ENCODE results near the gene SPOCD1.

The SPOCD1 gene

DNA sequence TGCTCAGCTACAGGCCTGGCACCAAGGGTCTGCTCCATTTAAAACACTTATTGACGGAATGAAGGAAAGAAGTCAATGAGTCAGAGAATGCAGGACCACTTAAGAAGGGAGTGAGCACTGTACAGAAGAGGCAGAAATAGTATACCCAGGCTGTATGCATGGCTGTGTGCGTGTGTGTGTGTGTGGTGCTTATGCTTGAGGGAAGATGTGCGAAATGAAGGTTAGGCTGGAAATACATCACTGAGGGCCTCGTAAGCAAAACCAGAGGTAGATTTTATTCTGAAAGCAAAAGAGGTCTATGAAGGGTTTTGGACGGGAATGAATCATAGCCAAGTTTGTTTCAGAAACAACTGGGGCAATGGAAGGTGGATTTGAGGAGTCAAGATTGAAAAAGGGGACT lies 42.0 kb downstream of the SPOCD1 start:
- Histone ChIP-seq H3K4me3 (ENCODE audit: low read depth in 1 of 2, low read length in 1 of 2) (no peak overlapping the region), H3K4me1 (ENCODE audit: control insufficient read depth in 1 of 2, insufficient read depth in 1 of 2, low read depth in 1 of 2, low read length in 1 of 2) (peaks cover 4 to 11% of the 10 kb centered on the region in 2 experiments), H3K27me3 (peaks cover 97% of the 10 kb centered on the region), H3K36me3 (no peaks in the 10 kb centered on the region), H3K9me3 (no peaks in the 10 kb centered on the region), H3K27ac (no peak overlapping the region)
- TF ChIP-seq, protein P1, sequence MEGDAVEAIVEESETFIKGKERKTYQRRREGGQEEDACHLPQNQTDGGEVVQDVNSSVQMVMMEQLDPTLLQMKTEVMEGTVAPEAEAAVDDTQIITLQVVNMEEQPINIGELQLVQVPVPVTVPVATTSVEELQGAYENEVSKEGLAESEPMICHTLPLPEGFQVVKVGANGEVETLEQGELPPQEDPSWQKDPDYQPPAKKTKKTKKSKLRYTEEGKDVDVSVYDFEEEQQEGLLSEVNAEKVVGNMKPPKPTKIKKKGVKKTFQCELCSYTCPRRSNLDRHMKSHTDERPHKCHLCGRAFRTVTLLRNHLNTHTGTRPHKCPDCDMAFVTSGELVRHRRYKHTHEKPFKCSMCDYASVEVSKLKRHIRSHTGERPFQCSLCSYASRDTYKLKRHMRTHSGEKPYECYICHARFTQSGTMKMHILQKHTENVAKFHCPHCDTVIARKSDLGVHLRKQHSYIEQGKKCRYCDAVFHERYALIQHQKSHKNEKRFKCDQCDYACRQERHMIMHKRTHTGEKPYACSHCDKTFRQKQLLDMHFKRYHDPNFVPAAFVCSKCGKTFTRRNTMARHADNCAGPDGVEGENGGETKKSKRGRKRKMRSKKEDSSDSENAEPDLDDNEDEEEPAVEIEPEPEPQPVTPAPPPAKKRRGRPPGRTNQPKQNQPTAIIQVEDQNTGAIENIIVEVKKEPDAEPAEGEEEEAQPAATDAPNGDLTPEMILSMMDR (IDR thresholded peaks at IDR 0.05): no peak

DNA sequence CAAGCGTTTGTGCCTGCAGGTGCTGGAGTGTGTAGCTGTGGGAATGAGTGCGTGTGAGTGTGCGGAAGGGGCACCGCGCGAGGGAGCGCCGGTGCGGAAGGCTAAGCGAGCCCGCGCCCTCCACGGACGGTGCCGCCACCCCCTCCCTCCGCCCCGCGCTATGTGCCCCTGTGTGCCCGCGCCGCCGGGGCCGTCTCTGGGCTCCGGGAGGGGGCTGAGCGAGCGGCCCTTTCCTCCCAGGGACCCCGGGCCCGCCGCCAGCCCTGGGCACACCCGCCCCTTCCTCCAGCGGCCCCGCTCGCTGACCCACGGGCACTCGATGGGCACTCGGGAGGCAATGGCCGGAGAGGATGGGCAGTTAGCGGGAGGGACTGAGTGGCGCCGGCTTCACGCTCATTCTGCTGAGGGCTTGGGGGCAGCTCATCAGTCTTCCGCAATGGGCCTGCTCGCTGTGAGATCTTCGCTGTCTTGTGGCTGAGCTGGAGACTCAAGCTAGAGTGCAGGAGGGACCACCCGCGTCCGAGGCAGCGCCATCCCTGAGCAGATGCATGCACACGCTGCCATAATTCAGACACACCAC lies 43.1 kb downstream of the SPOCD1 start:
- Histone ChIP-seq H3K27ac (no peak overlapping the region), H3K4me3 (ENCODE audit: low read depth in 1 of 2, low read length in 1 of 2) (no peak overlapping the region), H3K27me3 (peaks cover 97% of the 10 kb centered on the region), H3K36me3 (no peaks in the 10 kb centered on the region), H3K4me1 (ENCODE audit: control insufficient read depth in 1 of 2, insufficient read depth in 1 of 2, low read depth in 1 of 2, low read length in 1 of 2) (peaks cover 4 to 11% of the 10 kb centered on the region in 2 experiments), H3K9me3 (no peaks in the 10 kb centered on the region)
- TF ChIP-seq, protein P1 (IDR thresholded peaks at IDR 0.05): no peak

DNA sequence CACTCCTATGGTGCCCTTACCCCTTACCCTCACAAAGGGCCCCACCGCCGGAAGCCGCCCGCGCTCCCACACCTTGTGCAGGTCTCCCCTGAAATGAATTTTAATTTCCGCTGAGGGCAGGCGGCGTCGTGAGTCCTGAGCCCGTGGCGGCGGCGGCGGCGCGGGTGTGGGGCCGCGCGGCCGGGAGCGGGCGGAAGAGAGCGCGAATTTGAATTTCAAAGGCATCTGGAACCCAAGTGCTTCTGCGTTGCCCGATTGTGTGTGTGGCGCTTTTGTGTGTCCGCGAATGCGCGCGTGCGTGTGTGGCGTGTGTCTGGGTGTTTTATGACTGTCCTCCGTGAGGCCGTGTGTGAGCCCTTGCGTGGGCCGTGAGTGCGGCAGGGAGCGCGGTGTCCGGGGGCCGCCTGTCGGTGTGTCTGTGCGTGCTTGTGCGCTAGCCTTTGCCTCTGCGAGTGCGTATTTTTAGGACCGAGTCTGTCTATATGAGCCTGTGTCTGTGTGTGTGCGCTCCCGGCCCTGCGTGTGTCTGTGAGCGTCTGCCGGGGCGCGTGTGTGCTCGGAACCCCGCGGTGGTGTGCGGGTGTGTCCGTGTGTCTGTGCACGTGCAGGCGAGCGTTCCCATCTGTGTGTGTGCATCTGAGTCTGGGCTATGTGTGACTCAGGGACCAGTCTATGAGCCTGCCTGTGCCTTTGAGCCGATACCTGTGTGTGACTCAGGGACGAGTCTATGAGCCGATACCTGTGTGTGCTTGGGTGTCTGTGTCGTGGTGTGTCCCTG lies 43.7 kb downstream of the SPOCD1 start:
- peaks cover 4 to 11% of the 10 kb centered on the region in 2 experiments for H3K4me1 ChIP-seq (ENCODE audit: control insufficient read depth in 1 of 2, insufficient read depth in 1 of 2, low read depth in 1 of 2, low read length in 1 of 2)
- H3K9me3 ChIP-seq: no peaks in the 10 kb centered on the region
- H3K36me3 ChIP-seq: no peaks in the 10 kb centered on the region
- H3K4me3 ChIP-seq (ENCODE audit: low read depth in 1 of 2, low read length in 1 of 2): no peak overlapping the region
- H3K27ac ChIP-seq: no peak overlapping the region
- TF ChIP-seq, protein P1 (IDR thresholded peaks at IDR 0.05): no peak
- peaks cover 100% of the 10 kb centered on the region for H3K27me3 ChIP-seq

DNA sequence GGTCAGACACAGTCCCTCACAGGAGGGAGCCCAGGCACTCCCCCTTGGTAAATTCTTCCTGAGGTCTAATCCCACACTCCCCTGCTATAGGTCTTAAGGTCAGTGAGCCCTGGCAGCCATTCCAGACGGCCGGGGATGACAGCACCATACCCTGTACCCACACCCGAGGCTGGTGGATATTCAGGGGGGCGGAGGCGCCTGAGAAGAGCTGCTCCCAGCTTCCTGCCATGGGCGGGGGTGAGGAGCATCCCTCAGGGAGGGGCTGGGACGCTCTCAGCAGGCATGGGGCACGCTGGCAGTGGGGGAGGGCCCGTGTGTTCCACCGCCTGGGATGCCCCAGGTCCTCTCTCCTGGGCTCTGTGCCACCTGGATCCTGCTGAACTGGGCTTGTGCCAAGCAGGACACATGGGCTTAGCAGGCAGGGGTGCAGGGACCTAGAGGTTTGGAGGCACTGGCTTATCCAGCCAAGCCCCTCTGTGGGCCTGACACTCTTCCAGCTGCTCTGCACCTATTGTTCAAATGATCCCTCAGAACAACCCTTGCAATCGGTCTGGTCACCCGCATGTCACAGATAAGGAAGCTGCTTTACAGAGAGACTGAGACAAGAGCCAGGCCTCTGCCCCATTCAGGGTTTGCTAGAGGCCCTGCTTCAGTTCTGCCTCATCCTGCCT lies 46.0 kb downstream of the SPOCD1 start:
- peaks cover 4 to 11% of the 10 kb centered on the region in 2 experiments for H3K4me1 ChIP-seq (ENCODE audit: control insufficient read depth in 1 of 2, insufficient read depth in 1 of 2, low read depth in 1 of 2, low read length in 1 of 2)
- no peak overlapping the region for H3K4me3 ChIP-seq (ENCODE audit: low read depth in 1 of 2, low read length in 1 of 2)
- TF ChIP-seq, protein P1 (IDR thresholded peaks at IDR 0.05): no peak
- H3K36me3 ChIP-seq: no peaks in the 10 kb centered on the region
- H3K27me3 ChIP-seq: peaks cover 100% of the 10 kb centered on the region
- no peak overlapping the region for H3K27ac ChIP-seq
- H3K9me3 ChIP-seq: no peaks in the 10 kb centered on the region

DNA sequence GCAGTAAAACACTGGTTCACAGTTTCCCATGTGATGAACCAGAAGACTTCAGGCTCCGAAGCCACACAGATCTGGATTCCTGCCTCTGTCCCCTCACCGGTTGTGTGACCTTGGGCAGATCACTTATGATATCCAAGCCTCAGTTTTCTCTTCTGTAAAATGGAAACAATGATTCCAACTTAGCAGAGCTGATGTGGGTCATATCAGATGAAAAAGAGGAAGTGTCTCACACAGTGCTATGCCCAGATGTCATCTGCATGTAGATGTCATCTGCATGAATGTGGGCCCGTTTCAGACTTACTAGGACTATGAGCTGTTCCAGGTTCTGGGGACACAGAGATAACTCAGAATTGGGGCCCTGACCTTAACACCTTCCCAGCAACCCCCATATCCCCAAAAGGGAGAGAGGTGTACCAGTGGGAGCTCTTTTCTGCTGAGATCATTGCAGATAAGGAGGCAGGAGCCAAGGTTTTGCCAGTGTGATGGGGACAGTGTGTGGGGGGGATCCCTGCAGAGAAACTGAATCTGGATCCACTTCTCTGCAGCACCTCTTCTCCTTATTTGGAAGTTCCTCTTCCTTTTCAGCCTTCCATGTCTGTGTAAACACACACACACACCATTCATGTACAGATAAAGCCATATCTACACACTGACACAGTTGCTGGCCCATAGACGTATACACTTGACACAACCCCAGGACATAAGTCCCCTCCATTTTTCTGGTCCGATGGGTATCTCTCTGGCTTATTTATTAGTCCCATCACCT lies 46.7 kb downstream of the SPOCD1 start:
- Histone ChIP-seq H3K27ac (no peak overlapping the region), H3K9me3 (no peaks in the 10 kb centered on the region), H3K4me3 (ENCODE audit: low read depth in 1 of 2, low read length in 1 of 2) (no peak overlapping the region), H3K4me1 (ENCODE audit: control insufficient read depth in 1 of 2, insufficient read depth in 1 of 2, low read depth in 1 of 2, low read length in 1 of 2) (peaks cover 9 to 15% of the 10 kb centered on the region in 2 experiments), H3K27me3 (peaks cover 100% of the 10 kb centered on the region), H3K36me3 (no peaks in the 10 kb centered on the region)
- TF ChIP-seq, protein P1 (IDR thresholded peaks at IDR 0.05): no peak

All from neutrophil (primary cell).